ENCODE measurements around the gene FLNB. TPM values are rescaled to one million over a fixed set of nuclear protein-coding genes. Genes with fewer than 3 reads are reported as not detected.

FLNB gene
- total and polyA plus RNA-seq, 2 of the 4 experiments (the other 2 are of a cell fraction), result 78.0 to 136 TPM

DNA sequence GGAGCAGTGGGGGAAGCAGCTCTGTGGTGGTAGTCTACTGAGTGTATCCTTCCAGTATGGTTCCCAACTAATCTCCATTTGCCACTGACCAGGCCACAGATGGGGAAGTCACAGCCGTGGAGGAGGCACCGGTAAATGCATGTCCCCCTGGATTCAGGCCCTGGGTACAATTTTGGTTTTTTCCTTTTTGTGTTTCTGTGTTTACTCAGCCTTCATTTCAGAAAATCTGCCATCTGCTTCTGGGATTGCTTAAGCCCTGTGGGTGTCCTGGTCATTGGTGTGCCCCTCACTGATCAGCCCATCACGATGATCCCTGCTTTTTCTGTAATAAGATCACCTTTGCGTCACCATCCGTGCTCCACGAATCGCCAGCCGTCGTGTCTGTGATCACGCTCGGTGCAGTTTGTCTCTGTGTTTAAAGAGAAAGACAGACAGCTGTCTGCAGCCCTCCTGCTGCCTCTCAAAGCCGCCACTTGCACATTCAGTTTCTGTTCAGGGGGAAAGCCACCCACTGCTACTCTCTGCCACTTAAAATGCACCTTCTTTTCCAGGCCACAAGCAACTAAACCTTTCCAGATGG is 133.6 kb downstream of the FLNB start:
- ChIA-PET POLR2A (ENCODE audit: unreplicated experiment) (no interaction called here), CTCF (no interaction called here)
- 95% methylated on average over 7 of the region's 12 CpGs; no CpG with 5 or more reads in 1 of the 2 experiments for WGBS, 2 experiments (ENCODE audit: extremely low coverage in 2 of 2, insufficient read length in 1 of 2)
- no peak overlapping the region for H3K27ac ChIP-seq (ENCODE audit: insufficient read depth, low read length)
- no peak overlapping the region for H3K14ac ChIP-seq (replicated peaks; ENCODE audit: low read depth, low read length)
- no peak overlapping the region for H3K56ac ChIP-seq (ENCODE audit: extremely low read depth, insufficient read depth, low read length)
- peaks cover 44 to 54% of the 10 kb centered on the region in 2 experiments for H3K79me1 ChIP-seq (ENCODE audit: low read depth in 1 of 2, low read length in 2 of 2)
- no TSS peak for BruUV-seq (replicated peaks)
- no peak overlapping the region for H3K4me3 ChIP-seq (ENCODE audit: insufficient read depth, low read depth, low read length)
- peaks cover 33% of the 10 kb centered on the region for H3K9me1 ChIP-seq (ENCODE audit: insufficient read depth, low read length)
- H2BK120ac ChIP-seq (ENCODE audit: low read depth, low read length), result no peak overlapping the region
- intact Hi-C loops (cut with micrococcal nuclease) (no loop called here), dilution Hi-C loops (cut with HindIII; ENCODE audit: low sequenced_read_pairs, unreplicated experiment) (no loop called here), in situ Hi-C loops (cut with MboI; ENCODE audit: low sequenced_read_pairs) (no loop called here)
- TF ChIP-seq, protein P1, sequence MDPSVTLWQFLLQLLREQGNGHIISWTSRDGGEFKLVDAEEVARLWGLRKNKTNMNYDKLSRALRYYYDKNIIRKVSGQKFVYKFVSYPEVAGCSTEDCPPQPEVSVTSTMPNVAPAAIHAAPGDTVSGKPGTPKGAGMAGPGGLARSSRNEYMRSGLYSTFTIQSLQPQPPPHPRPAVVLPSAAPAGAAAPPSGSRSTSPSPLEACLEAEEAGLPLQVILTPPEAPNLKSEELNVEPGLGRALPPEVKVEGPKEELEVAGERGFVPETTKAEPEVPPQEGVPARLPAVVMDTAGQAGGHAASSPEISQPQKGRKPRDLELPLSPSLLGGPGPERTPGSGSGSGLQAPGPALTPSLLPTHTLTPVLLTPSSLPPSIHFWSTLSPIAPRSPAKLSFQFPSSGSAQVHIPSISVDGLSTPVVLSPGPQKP (IDR thresholded peaks at IDR 0.05; ENCODE audit: borderline replicate concordance, low read depth, low read length), result no peak
- TF ChIP-seq, protein P2, sequence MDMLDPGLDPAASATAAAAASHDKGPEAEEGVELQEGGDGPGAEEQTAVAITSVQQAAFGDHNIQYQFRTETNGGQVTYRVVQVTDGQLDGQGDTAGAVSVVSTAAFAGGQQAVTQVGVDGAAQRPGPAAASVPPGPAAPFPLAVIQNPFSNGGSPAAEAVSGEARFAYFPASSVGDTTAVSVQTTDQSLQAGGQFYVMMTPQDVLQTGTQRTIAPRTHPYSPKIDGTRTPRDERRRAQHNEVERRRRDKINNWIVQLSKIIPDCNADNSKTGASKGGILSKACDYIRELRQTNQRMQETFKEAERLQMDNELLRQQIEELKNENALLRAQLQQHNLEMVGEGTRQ (IDR thresholded peaks at IDR 0.05; ENCODE audit: low read depth, low read length), result no peak
- TF ChIP-seq MAZ (IDR thresholded peaks at IDR 0.05; ENCODE audit: borderline replicate concordance, low read depth, low read length) (no peak), FOS (IDR thresholded peaks at IDR 0.05; ENCODE audit: low read depth, low read length) (no peak)
- TF ChIP-seq, protein P3, sequence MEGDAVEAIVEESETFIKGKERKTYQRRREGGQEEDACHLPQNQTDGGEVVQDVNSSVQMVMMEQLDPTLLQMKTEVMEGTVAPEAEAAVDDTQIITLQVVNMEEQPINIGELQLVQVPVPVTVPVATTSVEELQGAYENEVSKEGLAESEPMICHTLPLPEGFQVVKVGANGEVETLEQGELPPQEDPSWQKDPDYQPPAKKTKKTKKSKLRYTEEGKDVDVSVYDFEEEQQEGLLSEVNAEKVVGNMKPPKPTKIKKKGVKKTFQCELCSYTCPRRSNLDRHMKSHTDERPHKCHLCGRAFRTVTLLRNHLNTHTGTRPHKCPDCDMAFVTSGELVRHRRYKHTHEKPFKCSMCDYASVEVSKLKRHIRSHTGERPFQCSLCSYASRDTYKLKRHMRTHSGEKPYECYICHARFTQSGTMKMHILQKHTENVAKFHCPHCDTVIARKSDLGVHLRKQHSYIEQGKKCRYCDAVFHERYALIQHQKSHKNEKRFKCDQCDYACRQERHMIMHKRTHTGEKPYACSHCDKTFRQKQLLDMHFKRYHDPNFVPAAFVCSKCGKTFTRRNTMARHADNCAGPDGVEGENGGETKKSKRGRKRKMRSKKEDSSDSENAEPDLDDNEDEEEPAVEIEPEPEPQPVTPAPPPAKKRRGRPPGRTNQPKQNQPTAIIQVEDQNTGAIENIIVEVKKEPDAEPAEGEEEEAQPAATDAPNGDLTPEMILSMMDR (conservative IDR thresholded peaks at IDR 0.05; ENCODE audit: low read depth, low read length), result no peak
- no peak overlapping the region for H3K4me2 ChIP-seq (ENCODE audit: low read depth, low read length)
- H2BK20ac ChIP-seq (ENCODE audit: low read depth, low read length), result no peak overlapping the region
- no peak overlapping the region for H4K91ac ChIP-seq (ENCODE audit: insufficient read depth, low read depth, low read length)
- ATAC-seq (ENCODE audit: low read depth) (no peak), DNase-seq (no peak)
- no peak overlapping the region for H3K9ac ChIP-seq (ENCODE audit: low read depth, low read length)
- H3K4me1 ChIP-seq (ENCODE audit: control insufficient read depth, insufficient read depth, low read length), result peaks cover 2% of the 10 kb centered on the region; the same call in 1 of the 2 replicates
- H3K27me3 ChIP-seq (ENCODE audit: control insufficient read depth, insufficient read depth, low read length), result no peaks in the 10 kb centered on the region
- H3K9me3 ChIP-seq (ENCODE audit: control insufficient read depth, insufficient read depth, low read length), result no peaks in the 10 kb centered on the region
- no peaks in the 10 kb centered on the region for H4K20me1 ChIP-seq (ENCODE audit: insufficient read depth, low read length)
- H3K4ac ChIP-seq (ENCODE audit: low read depth, low read length), result no peak overlapping the region
- H2AK9ac ChIP-seq (replicated peaks; ENCODE audit: low read depth, low read length, poor library complexity), result no peak overlapping the region
- no peak overlapping the region for H2AFZ ChIP-seq (replicated peaks; ENCODE audit: low read length, poor library complexity)
- no peak overlapping the region for H3K18ac ChIP-seq (ENCODE audit: low read depth, low read length)
- no peak overlapping the region for H4K8ac ChIP-seq (ENCODE audit: low read depth in 2 of 2, low read length in 2 of 2)
- peaks cover 73% of the 10 kb centered on the region for H3K36me3 ChIP-seq (ENCODE audit: control insufficient read depth, insufficient read depth, low read length)
- H4K5ac ChIP-seq (ENCODE audit: low read depth, low read length), result no peak overlapping the region
- H3K23ac ChIP-seq (ENCODE audit: low read depth, low read length), result no peak overlapping the region; the same call in 1 of the 2 replicates
- H2BK5ac ChIP-seq (ENCODE audit: low read depth, low read length, poor library complexity, severe bottlenecking), result no peak overlapping the region
- H2AK5ac ChIP-seq (ENCODE audit: low read depth, low read length), result no peak overlapping the region
- no peak overlapping the region for H2BK15ac ChIP-seq (ENCODE audit: low read depth, low read length)
